ENCODE data around the gene WSCD2.
A peak's percentile ranks its signal among the peaks of the same experiment; 100 is the strongest.

WSCD2 gene

DNA sequence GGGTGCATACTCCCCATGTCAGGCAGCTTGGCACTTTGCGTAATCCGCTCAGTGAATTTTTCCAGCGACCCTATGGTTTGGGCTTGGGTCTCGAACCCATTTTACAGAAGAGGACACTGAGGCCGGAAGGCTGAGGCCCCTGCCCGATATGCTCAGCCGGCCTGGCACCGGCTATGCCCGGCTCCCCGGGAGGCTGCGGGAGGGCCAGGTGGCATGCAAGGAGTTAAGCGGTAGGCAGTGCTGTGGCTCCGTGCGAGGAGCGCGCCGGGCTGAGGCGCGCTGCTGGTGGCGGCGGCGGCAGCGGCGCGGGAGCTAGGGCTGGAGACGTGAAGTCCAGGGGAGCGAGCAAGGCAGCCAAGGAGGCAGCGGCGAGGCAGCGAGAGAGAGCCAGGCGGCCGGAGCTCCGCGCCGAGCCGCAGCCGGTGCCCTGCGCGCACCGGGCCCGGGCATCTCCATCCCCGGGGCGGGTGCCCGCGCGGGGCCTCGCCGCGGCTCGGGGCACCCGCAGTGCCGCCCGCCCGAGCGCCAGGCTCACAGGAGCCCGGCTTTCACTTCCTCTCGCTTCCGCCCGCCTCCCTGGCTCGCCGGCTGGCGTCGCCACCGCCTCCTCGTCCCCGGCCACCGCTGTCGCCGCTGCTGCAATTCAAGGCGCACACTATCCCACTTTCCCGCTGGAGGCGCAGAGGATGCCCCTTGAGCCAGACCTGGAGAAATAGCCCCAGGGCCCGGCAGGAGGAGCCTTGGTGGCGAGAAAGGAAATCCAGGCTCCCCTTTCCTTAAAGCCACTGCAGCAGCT is at the start of gene WSCD2:
Gene WSCD2 (plus strand): TSS at position 272 of the 796 bp plus-strand sequence. CDS start 66,545 bp downstream, outside the sequence.
- Histone ChIP-seq H3K27ac (ENCODE audit: low read length) (no peak within 1 kb of the TSS), H3K9me3 (ENCODE audit: control insufficient read depth in 1 of 2, low read length in 2 of 2) (no peaks in the 10 kb centered on the region), H3K36me3 (ENCODE audit: control insufficient read depth in 1 of 2, insufficient read depth in 2 of 2, low read length in 2 of 2) (no peaks in the 10 kb centered on the region), H3K4me3 (ENCODE audit: low read depth in 1 of 2, low read length in 2 of 2) (peak within 1 kb of the TSS; percentile 28 to 61), H3K4me1 (ENCODE audit: control insufficient read depth in 1 of 2, insufficient read depth in 2 of 2, low read length in 2 of 2) (peaks cover 0 to 16% of the 10 kb centered on the region in 2 donors), H3K27me3 (ENCODE audit: low read depth, low read length) (peaks cover 4% of the 10 kb centered on the region)

DNA sequence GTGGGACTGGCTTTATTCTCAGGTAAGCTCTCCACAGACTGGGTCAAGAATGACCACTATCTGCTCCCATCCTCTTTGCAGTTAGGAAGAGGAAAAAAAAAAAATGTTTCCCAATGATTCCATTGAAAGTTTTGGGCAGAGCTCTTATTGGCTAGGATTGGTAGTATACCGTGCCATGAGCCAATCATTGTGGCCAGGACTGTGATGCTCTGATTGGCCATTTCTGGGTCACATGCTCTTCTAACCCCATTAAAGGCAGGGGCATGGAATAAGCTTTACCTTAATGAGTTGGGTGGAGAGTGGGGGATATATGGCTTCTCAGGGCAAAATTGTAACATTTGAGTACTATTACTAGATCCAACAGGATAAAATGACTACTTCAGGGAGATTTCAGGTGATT is 49.4 kb upstream of the WSCD2 start:
- Histone ChIP-seq H3K27me3 (ENCODE audit: low read depth, low read length) (no peaks in the 10 kb centered on the region), H3K4me3 (ENCODE audit: low read depth in 1 of 2, low read length in 2 of 2) (no peak overlapping the region), H3K36me3 (ENCODE audit: control insufficient read depth in 1 of 2, insufficient read depth in 2 of 2, low read length in 2 of 2) (no peaks in the 10 kb centered on the region), H3K4me1 (ENCODE audit: control insufficient read depth in 1 of 2, insufficient read depth in 2 of 2, low read length in 2 of 2) (no peaks in the 10 kb centered on the region), H3K9me3 (ENCODE audit: control insufficient read depth in 1 of 2, low read length in 2 of 2) (no peaks in the 10 kb centered on the region), H3K27ac (ENCODE audit: low read length) (no peak overlapping the region)

DNA sequence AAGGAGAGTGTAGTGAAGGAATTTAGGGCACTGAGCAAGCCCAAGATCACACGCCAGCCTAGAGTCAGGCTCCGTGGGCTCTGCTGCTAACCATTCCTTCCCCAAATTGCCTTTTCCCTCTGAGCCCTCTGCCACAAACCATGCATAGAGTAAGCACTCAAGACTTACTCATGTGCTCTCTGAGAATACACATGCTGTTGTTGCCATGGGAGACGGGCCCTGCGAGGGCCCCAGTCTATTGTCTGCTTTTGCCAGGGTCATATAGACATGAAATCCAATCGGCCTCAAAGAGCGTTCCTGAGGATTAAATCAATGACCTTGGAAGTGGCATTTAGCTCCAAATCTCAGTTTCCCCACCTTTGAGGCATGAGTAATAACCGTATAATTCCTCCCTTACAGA is 48.7 kb upstream of the WSCD2 start:
- Histone ChIP-seq H3K27me3 (ENCODE audit: low read depth, low read length) (no peaks in the 10 kb centered on the region), H3K9me3 (ENCODE audit: control insufficient read depth in 1 of 2, low read length in 2 of 2) (no peaks in the 10 kb centered on the region), H3K4me3 (ENCODE audit: low read depth in 1 of 2, low read length in 2 of 2) (no peak overlapping the region), H3K36me3 (ENCODE audit: control insufficient read depth in 1 of 2, insufficient read depth in 2 of 2, low read length in 2 of 2) (no peaks in the 10 kb centered on the region), H3K4me1 (ENCODE audit: control insufficient read depth in 1 of 2, insufficient read depth in 2 of 2, low read length in 2 of 2) (no peaks in the 10 kb centered on the region), H3K27ac (ENCODE audit: low read length) (no peak overlapping the region)

DNA sequence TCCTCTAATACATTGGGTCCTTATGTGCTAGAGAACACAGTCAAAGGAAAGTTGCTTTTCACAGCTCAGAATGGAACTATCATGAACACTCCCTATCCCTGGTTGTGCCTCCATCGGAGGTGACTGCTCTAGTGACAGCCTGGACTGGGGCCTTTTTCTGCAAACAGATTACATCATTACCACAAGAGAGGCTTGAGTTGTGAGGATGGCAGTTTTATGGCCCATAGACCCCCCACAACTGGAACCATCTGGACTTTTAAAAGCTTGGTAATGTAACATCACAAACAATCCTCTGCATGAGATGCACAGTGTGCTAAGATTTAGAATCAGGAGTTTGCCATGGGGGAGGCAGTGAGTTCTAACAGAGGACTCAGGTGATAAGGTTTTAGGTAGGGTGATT is 46.6 kb upstream of the WSCD2 start:
- Histone ChIP-seq H3K4me1 (ENCODE audit: control insufficient read depth in 1 of 2, insufficient read depth in 2 of 2, low read length in 2 of 2) (no peaks in the 10 kb centered on the region), H3K27ac (ENCODE audit: low read length) (no peak overlapping the region), H3K9me3 (ENCODE audit: control insufficient read depth in 1 of 2, low read length in 2 of 2) (peaks cover 0 to 8% of the 10 kb centered on the region in 2 donors), H3K36me3 (ENCODE audit: control insufficient read depth in 1 of 2, insufficient read depth in 2 of 2, low read length in 2 of 2) (no peaks in the 10 kb centered on the region), H3K4me3 (ENCODE audit: low read depth in 1 of 2, low read length in 2 of 2) (no peak overlapping the region), H3K27me3 (ENCODE audit: low read depth, low read length) (no peaks in the 10 kb centered on the region)

DNA sequence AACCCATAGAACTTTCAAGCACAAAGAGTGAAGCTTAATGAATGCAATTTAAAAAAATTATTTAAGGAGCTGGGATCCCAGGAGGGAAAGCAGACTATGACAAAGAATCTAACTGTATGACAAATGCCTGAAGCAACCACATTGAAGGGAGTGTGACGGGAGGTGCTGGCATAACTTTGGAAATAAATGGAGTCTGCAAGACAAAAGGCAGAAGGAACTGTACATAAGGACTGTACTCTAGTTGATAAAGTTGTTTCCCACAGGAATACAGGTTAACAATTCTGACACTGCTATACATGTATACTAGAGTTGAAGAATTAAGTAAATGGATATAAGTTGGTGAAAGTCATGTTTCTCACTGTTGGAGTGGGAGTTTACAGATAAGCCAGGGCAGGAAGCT is 41.2 kb upstream of the WSCD2 start:
- H3K9me3 ChIP-seq (ENCODE audit: control insufficient read depth in 1 of 2, low read length in 2 of 2) = peaks cover 6 to 26% of the 10 kb centered on the region in 2 donors
- no peaks in the 10 kb centered on the region for H3K27me3 ChIP-seq (ENCODE audit: low read depth, low read length)
- no peak overlapping the region for H3K27ac ChIP-seq (ENCODE audit: low read length)
- peaks cover 0 to 3% of the 10 kb centered on the region in 2 donors for H3K4me1 ChIP-seq (ENCODE audit: control insufficient read depth in 1 of 2, insufficient read depth in 2 of 2, low read length in 2 of 2)
- no peaks in the 10 kb centered on the region for H3K36me3 ChIP-seq (ENCODE audit: control insufficient read depth in 1 of 2, insufficient read depth in 2 of 2, low read length in 2 of 2)
- peak overlapping the region in 1 of 2 donors; percentile 10 for H3K4me3 ChIP-seq (ENCODE audit: low read depth in 1 of 2, low read length in 2 of 2)

DNA sequence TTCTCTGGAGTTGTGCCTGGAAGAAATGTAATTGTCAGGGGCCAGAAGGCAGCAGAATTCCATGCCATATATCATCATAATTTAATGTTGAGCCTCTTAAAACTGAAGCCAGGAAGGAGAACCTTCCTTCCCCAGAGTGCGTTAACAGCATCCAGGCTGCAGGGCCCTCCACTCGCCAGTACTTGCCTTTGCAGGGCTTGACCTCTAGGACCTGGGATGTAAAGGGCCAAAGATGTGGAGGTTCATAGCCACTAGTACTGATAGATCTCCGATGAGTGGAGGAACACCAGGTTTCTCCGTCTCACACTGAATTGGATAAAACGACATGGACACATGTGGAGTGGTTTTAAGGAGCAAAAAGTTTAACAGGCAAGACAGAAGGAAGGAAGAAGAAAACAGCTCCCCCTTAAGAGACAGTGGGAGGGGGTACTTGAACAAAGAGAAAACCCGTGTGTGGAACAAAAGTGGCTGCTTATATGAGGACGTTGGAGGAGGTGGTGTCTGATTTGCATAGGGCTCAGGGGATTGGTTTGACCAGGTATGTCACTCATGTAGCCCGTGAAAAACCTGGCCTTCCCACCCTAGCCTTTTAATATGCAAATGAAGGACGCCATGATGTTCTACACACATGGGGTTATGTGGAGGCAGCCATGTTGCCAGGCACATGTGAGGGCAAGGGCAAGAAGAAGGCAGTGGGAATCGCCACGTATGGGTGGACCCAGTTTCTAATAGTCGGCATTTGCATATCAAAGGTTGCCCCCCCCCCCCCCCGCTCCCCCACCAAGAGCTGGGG is 38.8 kb upstream of the WSCD2 start:
- Histone ChIP-seq H3K9me3 (ENCODE audit: control insufficient read depth in 1 of 2, low read length in 2 of 2) (peaks cover 6 to 26% of the 10 kb centered on the region in 2 donors), H3K27me3 (ENCODE audit: low read depth, low read length) (no peaks in the 10 kb centered on the region), H3K4me1 (ENCODE audit: control insufficient read depth in 1 of 2, insufficient read depth in 2 of 2, low read length in 2 of 2) (peaks cover 0 to 3% of the 10 kb centered on the region in 2 donors), H3K36me3 (ENCODE audit: control insufficient read depth in 1 of 2, insufficient read depth in 2 of 2, low read length in 2 of 2) (no peaks in the 10 kb centered on the region), H3K4me3 (ENCODE audit: low read depth in 1 of 2, low read length in 2 of 2) (no peak overlapping the region), H3K27ac (ENCODE audit: low read length) (no peak overlapping the region)

DNA sequence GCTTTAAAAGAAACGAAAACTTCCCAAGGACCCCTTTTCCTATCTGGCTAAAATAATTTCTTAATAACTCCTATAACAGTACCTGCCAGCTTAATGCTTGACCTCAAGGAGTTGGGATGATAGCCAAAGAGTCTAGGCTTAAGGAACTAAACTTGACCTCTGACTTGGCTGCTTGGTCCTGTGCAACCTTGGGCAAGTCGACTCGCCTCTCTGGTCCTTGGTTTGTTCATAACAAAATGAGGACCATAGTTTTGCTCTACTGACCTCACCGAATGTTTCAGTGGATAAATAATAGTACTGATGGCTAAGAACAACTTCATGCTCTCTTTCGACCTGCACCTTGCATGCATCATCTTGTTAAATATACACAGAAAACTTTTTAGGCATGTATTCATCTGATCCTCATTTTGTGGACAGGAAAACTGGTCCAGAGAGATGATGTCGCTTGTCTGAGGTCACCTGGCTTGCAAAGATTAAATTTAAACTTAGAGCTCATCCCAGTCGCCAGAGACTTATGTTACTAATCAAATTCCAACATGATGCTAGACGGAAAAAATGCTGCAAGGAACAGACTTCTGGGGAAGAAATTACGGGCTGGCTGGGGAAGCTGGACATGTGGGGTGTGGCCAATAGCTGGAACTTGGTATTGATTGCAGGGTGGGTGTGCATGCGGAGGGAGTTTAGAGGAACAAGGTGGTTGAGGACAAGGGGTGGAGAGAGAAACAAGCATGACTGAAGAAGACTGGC is 38.0 kb upstream of the WSCD2 start:
- peaks cover 0 to 3% of the 10 kb centered on the region in 2 donors for H3K4me1 ChIP-seq (ENCODE audit: control insufficient read depth in 1 of 2, insufficient read depth in 2 of 2, low read length in 2 of 2)
- H3K36me3 ChIP-seq (ENCODE audit: control insufficient read depth in 1 of 2, insufficient read depth in 2 of 2, low read length in 2 of 2) = no peaks in the 10 kb centered on the region
- no peak overlapping the region for H3K4me3 ChIP-seq (ENCODE audit: low read depth in 1 of 2, low read length in 2 of 2)
- no peaks in the 10 kb centered on the region for H3K27me3 ChIP-seq (ENCODE audit: low read depth, low read length)
- H3K9me3 ChIP-seq (ENCODE audit: control insufficient read depth in 1 of 2, low read length in 2 of 2) = peaks cover 6 to 26% of the 10 kb centered on the region in 2 donors
- H3K27ac ChIP-seq (ENCODE audit: low read length) = no peak overlapping the region

DNA sequence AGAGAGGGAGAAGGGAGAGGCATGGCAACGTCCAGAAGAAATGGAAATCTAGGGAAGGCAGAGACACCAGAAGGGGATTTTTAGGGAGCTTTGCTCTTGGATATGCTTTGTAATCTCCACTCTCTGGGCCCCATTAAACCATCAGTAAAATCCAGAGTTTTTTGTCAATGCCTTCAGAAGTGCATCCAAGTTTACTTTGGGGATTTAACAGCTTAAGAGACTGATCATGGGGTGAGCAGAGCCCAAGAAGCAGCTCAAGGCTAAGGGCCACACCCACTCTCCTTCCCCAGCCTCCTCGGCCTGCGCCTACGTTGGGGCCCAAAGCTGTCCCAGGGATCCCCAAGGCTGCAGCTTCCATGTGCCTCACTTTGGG is 37.4 kb upstream of the WSCD2 start:
- H3K4me1 ChIP-seq (ENCODE audit: control insufficient read depth in 1 of 2, insufficient read depth in 2 of 2, low read length in 2 of 2) = peaks cover 0 to 3% of the 10 kb centered on the region in 2 donors
- no peaks in the 10 kb centered on the region for H3K27me3 ChIP-seq (ENCODE audit: low read depth, low read length)
- H3K36me3 ChIP-seq (ENCODE audit: control insufficient read depth in 1 of 2, insufficient read depth in 2 of 2, low read length in 2 of 2) = no peaks in the 10 kb centered on the region
- peaks cover 6 to 26% of the 10 kb centered on the region in 2 donors for H3K9me3 ChIP-seq (ENCODE audit: control insufficient read depth in 1 of 2, low read length in 2 of 2)
- no peak overlapping the region for H3K4me3 ChIP-seq (ENCODE audit: low read depth in 1 of 2, low read length in 2 of 2)
- H3K27ac ChIP-seq (ENCODE audit: low read length) = no peak overlapping the region

DNA sequence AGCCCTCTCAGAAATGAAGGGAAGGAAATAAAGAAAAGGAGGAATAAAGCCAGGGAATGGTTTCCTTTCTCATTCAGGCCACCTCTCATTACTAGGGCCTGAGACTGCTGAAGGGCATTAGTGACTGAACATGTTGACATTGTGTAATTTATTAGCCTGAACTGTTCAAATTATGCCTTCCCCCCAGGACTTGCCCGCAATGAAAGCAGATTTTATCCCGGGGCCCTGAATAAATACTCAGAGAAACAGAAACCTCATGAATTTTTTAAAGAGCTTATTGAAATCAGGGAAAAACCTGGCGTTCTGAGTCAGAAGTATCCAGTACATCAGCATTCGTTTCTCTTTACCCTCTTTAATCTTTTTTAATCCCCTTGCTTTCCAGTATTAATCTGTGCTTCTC is 35.9 kb upstream of the WSCD2 start:
- Histone ChIP-seq H3K27me3 (ENCODE audit: low read depth, low read length) (no peaks in the 10 kb centered on the region), H3K27ac (ENCODE audit: low read length) (no peak overlapping the region), H3K36me3 (ENCODE audit: control insufficient read depth in 1 of 2, insufficient read depth in 2 of 2, low read length in 2 of 2) (no peaks in the 10 kb centered on the region), H3K9me3 (ENCODE audit: control insufficient read depth in 1 of 2, low read length in 2 of 2) (peaks cover 0 to 11% of the 10 kb centered on the region in 2 donors), H3K4me1 (ENCODE audit: control insufficient read depth in 1 of 2, insufficient read depth in 2 of 2, low read length in 2 of 2) (peaks cover 0 to 3% of the 10 kb centered on the region in 2 donors), H3K4me3 (ENCODE audit: low read depth in 1 of 2, low read length in 2 of 2) (no peak overlapping the region)

DNA sequence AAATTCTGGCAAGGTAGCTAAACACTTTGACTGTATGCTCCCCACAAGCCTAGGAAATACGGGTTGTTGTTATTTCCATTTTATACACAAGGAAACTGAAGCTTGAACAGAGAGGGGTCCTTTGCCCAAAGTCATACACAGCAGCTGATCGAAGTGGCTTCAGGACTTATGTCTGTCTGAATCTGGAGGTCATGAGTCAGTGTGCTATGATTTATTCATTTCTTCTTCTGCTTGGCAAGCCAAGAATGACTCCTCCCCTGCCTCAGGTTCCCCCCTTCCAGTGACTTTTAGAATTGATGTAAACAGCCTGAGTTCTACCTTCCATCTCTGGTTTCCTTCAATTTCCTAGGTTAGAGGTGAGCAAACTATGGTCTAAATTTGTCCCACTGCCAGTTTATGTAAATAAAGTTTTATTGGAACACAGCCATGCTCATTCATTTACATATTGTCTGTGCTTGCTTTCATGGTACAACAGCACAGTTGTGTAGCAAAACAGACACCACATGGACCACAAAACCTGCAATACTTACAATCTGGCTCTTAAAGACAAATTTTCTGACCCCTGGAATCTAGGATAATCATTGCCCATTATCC is 34.9 kb upstream of the WSCD2 start:
- no peaks in the 10 kb centered on the region for H3K36me3 ChIP-seq (ENCODE audit: control insufficient read depth in 1 of 2, insufficient read depth in 2 of 2, low read length in 2 of 2)
- H3K27ac ChIP-seq (ENCODE audit: low read length) = no peak overlapping the region
- H3K9me3 ChIP-seq (ENCODE audit: control insufficient read depth in 1 of 2, low read length in 2 of 2) = peaks cover 0 to 3% of the 10 kb centered on the region in 2 donors
- peaks cover 0 to 3% of the 10 kb centered on the region in 2 donors for H3K4me1 ChIP-seq (ENCODE audit: control insufficient read depth in 1 of 2, insufficient read depth in 2 of 2, low read length in 2 of 2)
- no peaks in the 10 kb centered on the region for H3K27me3 ChIP-seq (ENCODE audit: low read depth, low read length)
- H3K4me3 ChIP-seq (ENCODE audit: low read depth in 1 of 2, low read length in 2 of 2) = no peak overlapping the region

Measured in muscle layer of duodenum (tissue), 2 donors.